WTC11 (cell line): ENCODE results near the gene FGFR3. TPM values are rescaled to one million over a fixed set of nuclear protein-coding genes. Genes with fewer than 3 reads are reported as not detected.
A peak's percentile ranks its signal among the peaks of the same experiment; 100 is the strongest.

Experiments
- ATAC-seq: fragments of 200-7000 bp; cut with Tn5 transposase; 2 replicates; pipeline ENCODE4 v1.10.0; 2021; ENCODE audit warnings: mild to moderate bottlenecking, moderate library complexity
- CTCF ChIA-PET: fragments of 300-600 bp; sonication (Branson Sonifier 250); formaldehyde crosslinking; loops from one replicate; lab custom pipeline; 2021; ENCODE audit warnings: antibody characterized with exemption; lab: Charles Lee
- POLR2A ChIA-PET: fragments of 350-600 bp; sonication (Branson Sonifier 250); formaldehyde crosslinking; loops from one replicate; lab custom pipeline; 2021; ENCODE audit warnings: antibody characterized with exemption; lab: Charles Lee
- DNase-seq: peaks from one replicate; pipeline ENCODE4 v3.0.0; 2021; ENCODE audit warnings: low spot score
- H3K27ac Mint-ChIP-seq: 2 replicates; pipeline ENCODE4 v1.8.0; 2021; ENCODE audit warnings: mixed read lengths
- H3K27me3 Mint-ChIP-seq: 2 replicates; pipeline ENCODE4 v1.8.0; 2021; ENCODE audit warnings: low read depth, mild to moderate bottlenecking, moderate library complexity, mixed read lengths
- H3K36me3 Mint-ChIP-seq: 2 replicates; pipeline ENCODE4 v1.8.0; 2021; ENCODE audit warnings: mixed read lengths
- H3K4me1 Mint-ChIP-seq: 2 replicates; pipeline ENCODE4 v1.8.0; 2022; ENCODE audit warnings: mixed read lengths
- H3K4me3 Mint-ChIP-seq: 2 replicates; pipeline ENCODE4 v1.8.0; 2021; ENCODE audit warnings: mild to moderate bottlenecking, moderate library complexity, mixed read lengths
- H3K9me3 Mint-ChIP-seq: 2 replicates; pipeline ENCODE4 v1.8.0; 2021; ENCODE audit warnings: mixed read lengths
- ATF6 ChIP-seq: sonication (generic); formaldehyde crosslinking; IDR thresholded peaks from 2 replicates; pipeline ENCODE4 v1.8.1; 2023; ENCODE audit warnings: mild to moderate bottlenecking, missing genetic modification reagents
- CBFB ChIP-seq: sonication (generic); formaldehyde crosslinking; IDR thresholded peaks from 2 replicates; pipeline ENCODE4 v1.8.1; 2022; ENCODE audit warnings: mild to moderate bottlenecking, low read depth, missing genetic modification reagents
- ETV6 ChIP-seq: sonication (generic); formaldehyde crosslinking; IDR thresholded peaks from 2 replicates; pipeline ENCODE4 v1.8.1; 2022; ENCODE audit warnings: mild to moderate bottlenecking, missing genetic modification reagents
- FOXJ3 ChIP-seq: sonication (generic); formaldehyde crosslinking; IDR thresholded peaks from 2 replicates; pipeline ENCODE4 v1.9.0; 2021; ENCODE audit warnings: missing genetic modification reagents, mild to moderate bottlenecking, borderline replicate concordance
- FOXP4 ChIP-seq: sonication (generic); formaldehyde crosslinking; IDR thresholded peaks from 2 replicates; pipeline ENCODE4 v1.8.0; 2022; ENCODE audit warnings: mild to moderate bottlenecking, missing genetic modification reagents
- IRF1 ChIP-seq: sonication (generic); formaldehyde crosslinking; IDR thresholded peaks from 2 replicates; pipeline ENCODE4 v1.8.0; 2023; ENCODE audit warnings: missing genetic modification reagents
- JAZF1 ChIP-seq: fragments of 250-450 bp; sonication (Bioruptor Pico); IDR thresholded peaks from 2 replicates; pipeline ENCODE4 v1.9.0; 2021; ENCODE audit warnings: moderate library complexity, mild to moderate bottlenecking, inconsistent platforms
- NFE2L1 ChIP-seq: sonication (generic); formaldehyde crosslinking; IDR thresholded peaks from 2 replicates; pipeline ENCODE4 v1.8.1; 2023; ENCODE audit warnings: missing genetic modification reagents
- NFYB ChIP-seq: sonication (generic); formaldehyde crosslinking; conservative IDR thresholded peaks from 2 replicates; pipeline ENCODE4 v1.8.0; 2022; ENCODE audit warnings: low read depth, missing genetic modification reagents
- PRDM15 ChIP-seq: sonication (generic); formaldehyde crosslinking; IDR thresholded peaks from 2 replicates; pipeline ENCODE4 v1.8.0; 2022; ENCODE audit warnings: missing genetic modification reagents
- TCF7 ChIP-seq: sonication (generic); formaldehyde crosslinking; IDR thresholded peaks from 2 replicates; pipeline ENCODE4 v1.8.0; 2022; ENCODE audit warnings: mild to moderate bottlenecking, low read depth, missing genetic modification reagents, moderate library complexity
- TEAD4 ChIP-seq: sonication (generic); formaldehyde crosslinking; IDR thresholded peaks from 2 replicates; pipeline ENCODE4 v1.8.0; 2022; ENCODE audit warnings: mild to moderate bottlenecking, missing genetic modification reagents
- ZNF121 ChIP-seq: sonication (generic); formaldehyde crosslinking; IDR thresholded peaks from 2 replicates; pipeline ENCODE4 v1.8.0; 2023; ENCODE audit warnings: missing genetic modification reagents
- ZNF671 ChIP-seq: fragments of 250-450 bp; sonication (Bioruptor Pico); IDR thresholded peaks from 2 replicates; pipeline ENCODE4 v1.8.0; 2021; ENCODE audit warnings: mild to moderate bottlenecking
- total RNA-seq: library from RNA; stranded (reverse); gene quantifications from 3 replicates; pipeline ENCODE4 v1.2.3, GENCODE V29; 2021
- TF ChIP-seq, protein P1 (sequence below): fragments of 250-450 bp; sonication (Bioruptor Pico); IDR thresholded peaks from 2 replicates; pipeline ENCODE4 v1.9.0; 2021; ENCODE audit warnings: moderate library complexity, mild to moderate bottlenecking, inconsistent platforms, borderline replicate concordance
- TF ChIP-seq, protein P2 (sequence below): sonication (generic); formaldehyde crosslinking; IDR thresholded peaks from 2 replicates; pipeline ENCODE4 v1.8.1; 2023; ENCODE audit warnings: mild to moderate bottlenecking, moderate library complexity, missing genetic modification reagents
- TF ChIP-seq, protein P3 (sequence below): fragments of 200-600 bp; IDR thresholded peaks from 2 replicates; pipeline ENCODE4 v1.8.0; 2022; ENCODE audit warnings: antibody characterized with exemption
- TF ChIP-seq, protein P4 (sequence below): fragments of 250-450 bp; sonication (Bioruptor Pico); IDR thresholded peaks from 2 replicates; pipeline ENCODE4 v1.8.0; 2021; ENCODE audit warnings: mild to moderate bottlenecking

Gene FGFR3
- total RNA-seq, 1 experiment from 2014 or later, result 19.9 TPM

- DNase-seq (no peak), ATAC-seq (no peak)
- ChIA-PET CTCF (interaction anchor here (1.0 to 1.5 kb wide), 4 partner anchors 11 to 126 kb away, joined by 3 to 5 read pairs (median 3); no protein-coding TSS in a partner anchor), POLR2A (no interaction called here)
- peaks cover 3% of the 10 kb centered on the region; the same call in 1 of the 2 replicates for H3K36me3 Mint-ChIP-seq
- 0 out of 2 replicates have a peak overlapping the region, but pooled peaks have one; percentile 5 for H3K27ac Mint-ChIP-seq
- no peaks in the 10 kb centered on the region for H3K9me3 Mint-ChIP-seq
- H3K27me3 Mint-ChIP-seq, result peaks cover 18% of the 10 kb centered on the region
- TF ChIP-seq PRDM15 (CRISPR knock-in tag), result no peak
- TF ChIP-seq ATF6 (CRISPR knock-in tag), result no peak
- no peak for TF ChIP-seq ZNF671
- TF ChIP-seq IRF1 (CRISPR knock-in tag), result no peak
- no peak for TF ChIP-seq JAZF1 (CRISPR knock-in tag)
- TF ChIP-seq, protein P1, sequence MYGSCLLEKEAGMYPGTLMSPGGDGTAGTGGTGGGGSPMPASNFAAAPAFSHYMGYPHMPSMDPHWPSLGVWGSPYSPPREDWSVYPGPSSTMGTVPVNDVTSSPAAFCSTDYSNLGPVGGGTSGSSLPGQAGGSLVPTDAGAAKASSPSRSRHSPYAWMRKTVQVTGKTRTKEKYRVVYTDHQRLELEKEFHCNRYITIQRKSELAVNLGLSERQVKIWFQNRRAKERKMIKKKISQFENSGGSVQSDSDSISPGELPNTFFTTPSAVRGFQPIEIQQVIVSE (CRISPR knock-in tag), result no peak
- no peak for TF ChIP-seq FOXJ3
- TF ChIP-seq, protein P2, sequence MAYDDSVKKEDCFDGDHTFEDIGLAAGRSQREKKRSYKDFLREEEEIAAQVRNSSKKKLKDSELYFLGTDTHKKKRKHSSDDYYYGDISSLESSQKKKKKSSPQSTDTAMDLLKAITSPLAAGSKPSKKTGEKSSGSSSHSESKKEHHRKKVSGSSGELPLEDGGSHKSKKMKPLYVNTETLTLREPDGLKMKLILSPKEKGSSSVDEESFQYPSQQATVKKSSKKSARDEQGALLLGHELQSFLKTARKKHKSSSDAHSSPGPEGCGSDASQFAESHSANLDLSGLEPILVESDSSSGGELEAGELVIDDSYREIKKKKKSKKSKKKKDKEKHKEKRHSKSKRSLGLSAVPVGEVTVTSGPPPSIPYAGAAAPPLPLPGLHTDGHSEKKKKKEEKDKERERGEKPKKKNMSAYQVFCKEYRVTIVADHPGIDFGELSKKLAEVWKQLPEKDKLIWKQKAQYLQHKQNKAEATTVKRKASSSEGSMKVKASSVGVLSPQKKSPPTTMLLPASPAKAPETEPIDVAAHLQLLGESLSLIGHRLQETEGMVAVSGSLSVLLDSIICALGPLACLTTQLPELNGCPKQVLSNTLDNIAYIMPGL (CRISPR knock-in tag), result no peak
- no peak for TF ChIP-seq TCF7 (CRISPR knock-in tag)
- TF ChIP-seq, protein P3, sequence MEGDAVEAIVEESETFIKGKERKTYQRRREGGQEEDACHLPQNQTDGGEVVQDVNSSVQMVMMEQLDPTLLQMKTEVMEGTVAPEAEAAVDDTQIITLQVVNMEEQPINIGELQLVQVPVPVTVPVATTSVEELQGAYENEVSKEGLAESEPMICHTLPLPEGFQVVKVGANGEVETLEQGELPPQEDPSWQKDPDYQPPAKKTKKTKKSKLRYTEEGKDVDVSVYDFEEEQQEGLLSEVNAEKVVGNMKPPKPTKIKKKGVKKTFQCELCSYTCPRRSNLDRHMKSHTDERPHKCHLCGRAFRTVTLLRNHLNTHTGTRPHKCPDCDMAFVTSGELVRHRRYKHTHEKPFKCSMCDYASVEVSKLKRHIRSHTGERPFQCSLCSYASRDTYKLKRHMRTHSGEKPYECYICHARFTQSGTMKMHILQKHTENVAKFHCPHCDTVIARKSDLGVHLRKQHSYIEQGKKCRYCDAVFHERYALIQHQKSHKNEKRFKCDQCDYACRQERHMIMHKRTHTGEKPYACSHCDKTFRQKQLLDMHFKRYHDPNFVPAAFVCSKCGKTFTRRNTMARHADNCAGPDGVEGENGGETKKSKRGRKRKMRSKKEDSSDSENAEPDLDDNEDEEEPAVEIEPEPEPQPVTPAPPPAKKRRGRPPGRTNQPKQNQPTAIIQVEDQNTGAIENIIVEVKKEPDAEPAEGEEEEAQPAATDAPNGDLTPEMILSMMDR, result no peak
- no peak for TF ChIP-seq TEAD4 (CRISPR knock-in tag)
- no peak for TF ChIP-seq ZNF121
- H3K4me3 Mint-ChIP-seq, result no peak overlapping the region
- peaks cover 20% of the 10 kb centered on the region for H3K4me1 Mint-ChIP-seq
Measured at GRCh38 chr4:1852904-1853623, 60.0 kb downstream of the FGFR3 start.

DNA sequence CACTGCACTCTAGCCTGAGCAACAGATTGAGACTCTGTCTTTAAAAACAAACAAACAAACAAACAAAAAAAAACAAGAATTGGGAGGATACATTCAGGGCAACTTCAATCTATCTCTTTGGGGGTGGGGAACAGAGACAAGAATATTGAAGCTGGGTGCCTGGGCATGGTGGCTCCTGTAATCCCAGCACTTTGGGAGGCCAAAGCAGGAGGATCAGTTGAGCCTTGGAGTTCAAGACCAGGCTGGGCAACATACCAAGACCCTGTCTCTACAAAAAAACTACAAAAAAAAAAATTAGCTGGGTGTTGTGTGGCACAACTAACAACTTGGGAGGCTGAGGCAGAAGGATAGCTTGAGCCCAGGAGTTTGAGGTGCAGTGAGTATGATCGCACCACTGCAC is 61.7 kb downstream of the FGFR3 start:
- ChIA-PET CTCF (no interaction called here), POLR2A (interaction anchor here (0.7 kb wide), 1 partner anchor 20 kb away, joined by 4 read pairs; no protein-coding TSS in a partner anchor)
- peak overlapping the region; percentile 76 for H3K4me3 Mint-ChIP-seq
- ATAC-seq, result no peak
- H3K36me3 Mint-ChIP-seq, result no peaks in the 10 kb centered on the region
- no peaks in the 10 kb centered on the region for H3K9me3 Mint-ChIP-seq
- peaks cover 35% of the 10 kb centered on the region for H3K27me3 Mint-ChIP-seq
- no peak for DNase-seq
- peaks cover 20% of the 10 kb centered on the region for H3K4me1 Mint-ChIP-seq
- no peak overlapping the region for H3K27ac Mint-ChIP-seq
- TF ChIP-seq, protein P2 (CRISPR knock-in tag), result no peak
- TF ChIP-seq ETV6 (CRISPR knock-in tag), result no peak
- TF ChIP-seq, protein P4, sequence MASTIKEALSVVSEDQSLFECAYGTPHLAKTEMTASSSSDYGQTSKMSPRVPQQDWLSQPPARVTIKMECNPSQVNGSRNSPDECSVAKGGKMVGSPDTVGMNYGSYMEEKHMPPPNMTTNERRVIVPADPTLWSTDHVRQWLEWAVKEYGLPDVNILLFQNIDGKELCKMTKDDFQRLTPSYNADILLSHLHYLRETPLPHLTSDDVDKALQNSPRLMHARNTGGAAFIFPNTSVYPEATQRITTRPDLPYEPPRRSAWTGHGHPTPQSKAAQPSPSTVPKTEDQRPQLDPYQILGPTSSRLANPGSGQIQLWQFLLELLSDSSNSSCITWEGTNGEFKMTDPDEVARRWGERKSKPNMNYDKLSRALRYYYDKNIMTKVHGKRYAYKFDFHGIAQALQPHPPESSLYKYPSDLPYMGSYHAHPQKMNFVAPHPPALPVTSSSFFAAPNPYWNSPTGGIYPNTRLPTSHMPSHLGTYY (CRISPR knock-in tag), result no peak
- no peak for TF ChIP-seq NFE2L1
- no peak for TF ChIP-seq CBFB (CRISPR knock-in tag)
- TF ChIP-seq ZNF671, result no peak
- no peak for TF ChIP-seq NFYB (CRISPR knock-in tag)
- no peak for TF ChIP-seq FOXP4 (CRISPR knock-in tag)
